ENCODE measurements around the gene PSMD6. TPM values are rescaled to one million over a fixed set of nuclear protein-coding genes. Genes with fewer than 3 reads are reported as not detected.

PSMD6 gene
- total and polyA plus RNA-seq, 2 donors (not counting 3 experiments of a cell fraction or from before 2014, with no cell fraction given): 53.7 to 90.8 TPM

GRCh38 chr3:64049832-64050231 is 26.5 kb upstream of the PSMD6 start:
- FAIRE-seq (no peak), DNase-seq (ENCODE audit: low read depth, low spot score) (no peak)
- H2AFZ ChIP-seq (ENCODE audit: low read depth, low read length): no peak overlapping the region
- dilution Hi-C loops (cut with MboI; ENCODE audit: extremely low pct_ligation_motif_present, low sequenced_read_pairs) (loop anchor here (25.0 kb wide), 1 partner anchor 412 kb away; no protein-coding TSS in a partner anchor), intact Hi-C loops (cut with micrococcal nuclease) (no loop called here)
- BruUV-seq (replicated peaks): no TSS peak
- H3K9me3 ChIP-seq (replicated peaks; ENCODE audit: control insufficient read depth, insufficient read depth, low read length): no peaks in the 10 kb centered on the region
- peaks cover 4 to 12% of the 10 kb centered on the region in 2 experiments for H3K27me3 ChIP-seq (ENCODE audit: control insufficient read depth in 2 of 2, insufficient read depth in 2 of 2, low read length in 2 of 2)
- H4K20me1 ChIP-seq (replicated peaks; ENCODE audit: control insufficient read depth, extremely low read depth, insufficient read depth, low read length): no peaks in the 10 kb centered on the region
- no peak overlapping the region for H3K4me2 ChIP-seq (ENCODE audit: insufficient read depth, low read length)
- CTCF ChIA-PET: interaction anchor here (0.9 to 1.4 kb wide), 2 partner anchors 11 to 414 kb away, joined by 3 to 5 read pairs; no protein-coding TSS in a partner anchor
- H3K9me1 ChIP-seq (replicated peaks; ENCODE audit: control insufficient read depth, extremely low read depth, insufficient read depth, low read length): no peaks in the 10 kb centered on the region
- no peaks in the 10 kb centered on the region for H3K79me2 ChIP-seq (ENCODE audit: control insufficient read depth, insufficient read depth, low read length)
- no peak overlapping the region for H3K4me3 ChIP-seq (replicated peaks in 1 of 3; ENCODE audit: insufficient read depth in 1 of 3, low read depth in 1 of 3, low read length in 3 of 3)
- TF ChIP-seq JUN (IDR thresholded peaks at IDR 0.05; ENCODE audit: borderline replicate concordance, insufficient read depth, insufficient read length, low read depth) (no peak), MYC (IDR thresholded peaks at IDR 0.05; ENCODE audit: low read depth, low read length) (no peak), POLR2AphosphoS5 (IDR thresholded peaks at IDR 0.05; ENCODE audit: insufficient read depth, low read depth, low read length) (no peak), FOS (IDR thresholded peaks at IDR 0.05; ENCODE audit: borderline replicate concordance, insufficient read depth, low read length) (no peak), MAX (IDR thresholded peaks at IDR 0.05; ENCODE audit: insufficient read depth, insufficient read length) (no peak), GATA2 (IDR thresholded peaks at IDR 0.05; ENCODE audit: insufficient read depth, insufficient read length, low read depth, low read length) (no peak), POLR2A (IDR thresholded peaks at IDR 0.05; ENCODE audit: low read depth, low read length) (no peak), EZH2 (IDR thresholded peaks at IDR 0.05; ENCODE audit: borderline replicate concordance, low read depth, low read length, severe bottlenecking) (no peak), CTCF (IDR thresholded peaks at IDR 0.05; ENCODE audit: extremely low read depth in 1 of 2, insufficient read depth in 1 of 2, low read depth in 1 of 2, low read length in 2 of 2) (no peak)
- H3K9ac ChIP-seq (replicated peaks; ENCODE audit: extremely low read depth, insufficient read depth, low read length): no peak overlapping the region
- H3K27ac ChIP-seq (ENCODE audit: insufficient read depth, low read depth, low read length): no peak overlapping the region
- POLR2A ChIA-PET: no interaction called here
- H3K36me3 ChIP-seq (ENCODE audit: control insufficient read depth in 2 of 2, extremely low read depth in 1 of 2, insufficient read depth in 2 of 2, low read length in 2 of 2): no peaks in the 10 kb centered on the region
- H3K4me1 ChIP-seq (ENCODE audit: control insufficient read depth, extremely low read depth, insufficient read depth, low read length): no peaks in the 10 kb centered on the region

Measured in endothelial cell of umbilical vein (primary cell).